Suppressor macrophage treated with lipopolysaccharide for 1 hour (primary cell): Measurements from ENCODE around the gene LIMS1.
"Not testable (repeated sequence)": the region's sequence is repeated elsewhere in the genome, so short reads cannot be mapped to it uniquely, and the experiment has no call there.

Source experiments
- DNase-seq, 3 donors: peaks; one replicate each; pipeline ENCODE4 v3.0.0-alpha.2; 2020 to 2022

LIMS1 gene

DNA sequence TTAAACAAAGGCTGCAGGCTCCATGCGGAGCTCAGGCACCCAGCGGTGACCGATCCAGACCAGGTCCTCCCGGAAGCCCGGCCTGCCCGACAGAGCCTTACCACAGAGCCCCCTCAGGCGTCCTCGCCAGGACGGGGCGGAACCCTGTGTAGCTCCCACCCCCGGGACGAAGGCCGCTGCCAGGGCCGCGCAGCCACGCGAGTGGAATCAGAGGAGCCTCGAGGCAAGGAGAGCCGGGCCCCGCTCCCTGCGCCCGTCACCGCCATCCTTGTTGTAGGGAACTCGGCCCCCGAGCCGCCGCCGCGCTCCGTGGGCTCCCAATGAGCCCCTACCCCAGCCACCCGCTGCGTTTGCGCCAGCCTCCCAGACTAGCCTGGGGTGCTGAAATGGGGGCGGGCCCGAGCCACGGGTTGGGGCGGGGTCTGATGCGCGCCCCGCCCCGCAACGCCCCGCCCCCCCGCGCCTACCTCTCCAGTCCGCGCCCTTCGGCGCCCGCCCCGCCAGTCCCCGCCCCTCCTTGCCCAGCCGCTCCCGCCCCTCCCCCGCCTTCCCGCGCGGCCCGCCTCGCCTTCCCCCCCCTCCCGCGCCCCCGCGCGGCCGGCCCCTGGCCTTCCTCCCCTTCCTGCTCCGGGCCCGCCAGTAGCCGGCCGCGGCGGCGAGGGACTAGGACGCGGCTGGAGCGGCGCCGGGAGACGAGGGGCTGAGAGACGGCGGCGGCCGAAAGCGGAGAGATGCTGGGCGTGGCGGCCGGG is at the start of gene LIMS1:
LIMS1 (plus strand) TSS at position 639 of the 752 bp plus-strand sequence; CDS start at position 732, 93 bp downstream.
- DNase-seq = peak; percentile 86 to 99 (median 96)

- DNase-seq = no peak
Observed at GRCh38 chr2:108485253-108485652, 49.0 kb upstream of the LIMS1 start.

DNA sequence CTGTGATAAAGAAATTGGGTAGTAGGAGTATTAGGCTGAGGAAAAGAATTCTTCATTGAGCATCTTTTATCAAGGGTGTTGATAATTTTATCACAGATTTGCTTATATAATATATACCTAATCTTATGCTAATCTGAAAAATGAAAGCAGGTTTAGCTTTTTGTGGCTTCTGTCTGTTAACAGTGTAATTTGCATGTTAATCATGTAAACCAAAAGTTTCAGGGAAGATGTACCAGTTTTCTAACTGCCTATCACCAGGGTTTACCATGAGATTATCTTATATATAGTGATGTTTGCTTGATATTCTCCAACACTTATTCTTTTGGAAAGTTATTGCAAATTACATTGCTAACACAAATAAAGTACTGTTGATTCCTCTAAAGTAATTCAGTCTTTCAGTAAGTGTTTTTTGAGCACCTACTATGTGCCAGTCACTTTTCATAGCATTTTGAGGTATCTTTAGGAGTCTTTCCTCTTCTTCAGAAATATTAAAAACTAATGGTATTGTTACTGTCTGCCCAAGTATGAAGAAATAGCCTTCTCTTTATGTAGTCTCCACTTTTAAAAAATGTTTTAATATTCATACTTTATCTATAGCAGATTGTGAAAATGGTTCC is 43.7 kb upstream of the LIMS1 start:
- no peak for DNase-seq

- no peak for DNase-seq
Observed at GRCh38 chr2:108491848-108492247, 42.4 kb upstream of the LIMS1 start.

DNA sequence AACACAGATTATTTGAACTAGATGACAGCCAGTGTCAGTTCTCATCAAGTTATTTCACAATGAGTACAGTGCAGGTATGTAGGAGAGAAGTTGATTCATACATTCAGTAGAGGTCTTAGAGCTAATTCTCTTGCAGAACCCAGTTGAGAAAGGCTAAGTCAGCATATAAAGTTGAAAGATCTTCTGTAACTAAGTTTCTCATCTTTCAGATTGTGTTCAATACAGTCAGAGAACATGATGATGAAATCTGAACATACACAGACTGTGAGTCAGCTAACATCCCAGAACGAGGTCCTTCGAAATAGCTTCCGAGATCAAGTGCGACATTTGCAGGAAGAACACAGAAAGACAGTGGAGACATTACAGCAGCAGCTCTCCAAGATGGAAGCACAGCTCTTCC is 41.9 kb upstream of the LIMS1 start:
- peak in 1 of 3 donors; percentile 1 for DNase-seq

- not testable (repeated sequence) for DNase-seq
Observed at GRCh38 chr2:108496167-108496566, 38.1 kb upstream of the LIMS1 start.

GRCh38 chr2:108507620-108508019 is 26.6 kb upstream of the LIMS1 start:
- not testable (repeated sequence) for DNase-seq

DNA sequence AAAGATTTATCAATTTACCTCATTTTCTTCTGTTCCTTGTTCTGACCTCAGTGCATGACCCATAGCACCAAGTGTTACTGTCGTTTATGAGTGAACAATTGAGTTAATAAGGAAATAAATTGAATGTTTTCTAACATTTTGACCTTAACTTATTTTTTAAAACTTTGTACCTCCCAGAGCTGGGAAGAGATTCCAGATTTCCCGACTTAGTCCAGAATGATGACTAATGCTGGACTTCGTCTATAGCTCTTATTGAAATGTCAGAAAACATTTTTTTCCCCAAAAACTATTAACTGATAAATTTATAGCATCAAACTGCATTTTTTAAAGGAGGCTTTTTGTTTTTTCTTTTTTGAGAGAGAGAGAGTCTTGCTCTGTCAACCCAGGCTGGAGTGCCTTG is 21.8 kb upstream of the LIMS1 start:
- not testable (repeated sequence) for DNase-seq

- not testable (repeated sequence) for DNase-seq
Observed at GRCh38 chr2:108514478-108514877, 19.8 kb upstream of the LIMS1 start.

DNA sequence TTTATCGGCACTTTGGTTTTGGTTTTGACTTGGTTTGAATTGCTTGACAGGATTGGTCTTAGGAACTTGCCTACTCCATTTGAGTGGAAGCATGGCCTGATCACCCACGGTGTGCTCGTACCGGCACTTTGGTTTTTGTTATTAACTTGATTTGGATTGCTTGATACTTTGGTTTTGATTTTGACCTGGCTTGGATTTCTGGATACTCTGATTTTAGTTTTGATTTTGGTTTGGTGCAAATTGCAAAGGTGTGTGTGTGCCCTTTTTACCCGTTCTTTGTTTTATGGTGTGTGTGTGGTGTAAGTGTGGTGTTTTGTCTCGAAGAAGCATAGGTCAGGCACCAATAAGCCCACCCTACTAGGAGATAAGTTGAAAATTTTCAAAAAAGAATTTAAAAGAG is 9.6 kb upstream of the LIMS1 start:
- not testable (repeated sequence) for DNase-seq

DNA sequence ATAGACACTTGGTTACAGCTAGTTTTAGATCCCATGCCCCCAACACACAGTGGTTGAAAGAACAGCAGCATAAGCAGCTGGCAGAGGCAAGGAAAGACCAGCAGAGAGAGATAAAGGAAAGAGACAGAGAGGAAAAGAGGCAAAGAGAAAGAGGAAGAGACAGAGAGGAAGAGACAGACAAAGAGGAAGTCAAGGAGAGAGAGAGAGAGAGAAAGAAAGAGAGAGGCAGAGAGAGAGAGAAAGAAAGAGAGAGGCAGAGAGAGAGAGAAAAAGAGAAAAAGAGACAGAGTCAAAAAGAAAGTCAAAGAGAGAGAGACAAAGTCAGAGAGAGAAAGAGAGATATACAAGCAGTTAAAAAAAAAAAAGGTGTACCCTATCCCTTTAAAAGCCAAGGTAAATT is 9.0 kb upstream of the LIMS1 start:
- not testable (repeated sequence) for DNase-seq

- DNase-seq = no peak
Observed at GRCh38 chr2:108531674-108532055, 2.6 kb upstream of the LIMS1 start.

- peak; percentile 23 to 59 (median 55) for DNase-seq
Observed at GRCh38 chr2:108534584-108535356, 500 bp downstream of the LIMS1 start.

DNA sequence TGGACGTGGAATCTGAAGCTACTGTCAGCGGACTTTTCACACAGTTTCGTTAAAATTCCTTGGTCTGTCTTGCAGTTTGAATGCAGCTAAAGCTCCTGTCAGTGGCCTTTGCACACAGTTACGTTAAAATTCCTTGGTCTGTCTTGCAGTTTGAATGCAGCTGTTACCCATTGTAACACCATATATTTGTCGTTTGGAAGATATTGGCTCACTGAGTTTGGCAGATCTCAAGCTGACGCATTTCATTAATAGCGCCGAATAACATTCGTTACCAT is 1.0 kb downstream of the LIMS1 start:
- peak in 1 of 3 donors; percentile 37 for DNase-seq

- DNase-seq = peak in 1 of 3 donors; percentile 4
Observed at GRCh38 chr2:108536133-108536780, 2.0 kb downstream of the LIMS1 start.

DNA sequence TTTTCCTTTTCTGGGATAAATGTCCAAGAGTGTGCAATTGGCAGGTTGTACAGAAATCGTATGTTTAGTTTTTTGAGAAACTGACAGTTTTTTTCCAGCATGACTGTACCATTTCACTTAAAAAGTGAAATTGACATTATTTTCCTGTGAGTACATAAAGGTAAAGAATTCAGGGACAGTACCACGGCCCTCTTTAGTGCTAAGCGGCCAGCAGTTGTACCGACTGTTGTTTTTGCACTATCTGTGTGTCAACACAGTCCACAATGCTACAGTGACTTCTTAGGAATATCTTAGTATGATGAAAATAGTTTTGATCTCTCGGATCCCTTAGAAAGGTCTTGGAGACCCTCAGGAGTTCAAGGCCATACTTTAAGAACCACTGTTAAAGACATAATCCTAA is 2.6 kb downstream of the LIMS1 start:
- DNase-seq = no peak

DNA sequence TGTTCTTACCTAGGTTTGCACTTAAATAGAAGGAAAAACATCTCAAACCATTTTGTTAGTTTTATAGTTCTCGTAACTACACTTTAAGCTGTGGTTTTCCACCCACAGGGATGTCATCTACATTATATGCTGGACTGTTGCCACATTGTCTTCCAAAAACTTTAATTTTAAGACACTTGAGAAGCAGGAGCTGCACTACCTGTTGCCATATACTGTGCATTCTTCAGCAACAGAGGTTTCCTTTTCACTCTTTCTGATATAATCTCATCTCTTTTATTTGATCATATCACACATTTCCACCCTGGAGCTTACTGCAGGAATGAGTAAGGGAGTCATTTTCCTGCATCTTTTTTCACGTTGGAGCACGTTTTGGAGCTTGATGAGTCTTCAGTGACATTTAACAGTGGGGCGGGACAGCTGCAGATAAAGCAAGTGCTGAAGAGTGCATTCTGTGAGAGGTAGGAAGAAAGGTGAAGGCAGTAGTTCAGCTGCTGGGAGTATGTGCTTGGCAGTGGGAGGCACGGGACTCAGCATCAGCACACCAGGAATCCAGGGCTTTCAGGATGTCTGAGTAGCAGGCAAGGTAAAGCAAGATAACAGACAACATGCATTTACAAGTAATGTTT is 3.8 kb downstream of the LIMS1 start:
- DNase-seq = no peak

GRCh38 chr2:108541451-108541850 is 7.2 kb downstream of the LIMS1 start:
- DNase-seq = no peak

GRCh38 chr2:108542071-108542470 is 7.8 kb downstream of the LIMS1 start:
- DNase-seq = no peak

- no peak for DNase-seq
Observed at GRCh38 chr2:108547606-108548005, 13.3 kb downstream of the LIMS1 start.

DNA sequence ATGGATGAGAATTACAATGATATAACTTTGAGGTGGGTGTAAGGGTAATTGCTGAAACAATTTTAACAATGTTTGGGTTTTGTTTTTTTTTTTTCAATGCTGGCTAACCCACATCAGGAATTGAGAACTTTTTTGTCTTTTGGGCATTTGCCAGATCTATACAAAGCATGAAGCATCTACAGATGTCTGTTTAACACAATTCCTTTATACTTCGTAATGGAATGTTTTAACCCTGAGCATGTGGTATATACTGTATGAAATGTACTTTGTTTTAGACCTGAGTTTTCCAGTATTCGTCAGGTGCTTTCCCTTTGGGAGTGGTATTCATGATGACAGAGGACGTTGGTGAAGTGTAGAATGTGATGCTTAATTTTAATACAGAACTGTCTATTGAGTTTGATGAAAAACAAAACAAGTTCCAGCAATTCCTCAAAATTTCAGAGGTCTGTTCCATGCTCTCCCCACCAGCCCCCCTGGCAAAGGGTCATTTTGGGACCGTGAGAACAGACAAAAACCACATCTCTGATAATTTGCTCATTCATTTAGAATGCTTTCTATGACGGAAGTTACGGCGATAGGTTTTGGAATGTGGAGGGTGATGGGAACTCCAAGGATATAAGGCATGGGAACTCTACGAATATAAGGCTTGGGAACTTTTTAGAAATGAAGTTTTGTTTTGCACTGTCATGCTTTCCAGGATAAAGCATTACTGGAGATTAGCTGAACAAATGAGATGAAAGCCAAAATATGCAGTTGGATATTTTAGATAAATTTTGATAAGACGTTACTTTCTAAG is 14.1 kb downstream of the LIMS1 start:
- no peak for DNase-seq

- DNase-seq = no peak
Observed at GRCh38 chr2:108552566-108552965, 18.3 kb downstream of the LIMS1 start.
